Gastrocnemius medialis (tissue), 4 donors: ENCODE results near the gene GASK1A. TPM values are rescaled to one million over a fixed set of nuclear protein-coding genes. Genes with fewer than 3 reads are reported as not detected.

Source experiments
- ATAC-seq, 2 donors: fragments of 150-250 bp; one replicate each; pipeline ENCODE4 v1.9.1; 2016
- DNase-seq, 2 donors: peaks; one replicate each; pipeline ENCODE4 v3.0.0-alpha.2; 2019
- H3K27ac ChIP-seq, 4 donors: fragments of 200-600 bp; sonication (generic); 1 replicate in 1 of 4; 2 replicates in 3 of 4; pipeline ENCODE4 v1.5.1; 2016 to 2018; ENCODE audit warnings: mild to moderate bottlenecking in 2 of 4, moderate library complexity in 1 of 4
- H3K27me3 ChIP-seq, 3 donors: fragments of 200-600 bp; sonication (generic) in 2 of 3; 1 replicate in 1 of 3; 2 replicates in 2 of 3; pipeline versions ENCODE4 v1.5.1 to v1.6.0; 2016 to 2019; ENCODE audit warnings: mild to moderate bottlenecking in 1 of 3, moderate library complexity in 1 of 3
- H3K36me3 ChIP-seq, 2 donors: fragments of 200-600 bp; sonication (generic) in 1 of 2; one replicate each; pipeline ENCODE4 v1.5.1; 2017 to 2018
- H3K4me1 ChIP-seq, 2 donors: fragments of 200-600 bp; sonication (generic) in 1 of 2; one replicate each; pipeline ENCODE4 v1.5.1; 2016 to 2017; ENCODE audit warnings: mild to moderate bottlenecking in 2 of 2
- H3K4me3 ChIP-seq, 4 donors: fragments of 200-600 bp; sonication (generic) in 3 of 4; 1 replicate in 1 of 4; 2 replicates in 3 of 4; pipeline ENCODE4 v1.5.1; 2016 to 2019; ENCODE audit warnings: mild to moderate bottlenecking in 2 of 4
- H3K9me3 ChIP-seq, 3 donors: fragments of 200-600 bp; sonication (generic) in 2 of 3; 1 replicate in 1 of 3; 2 replicates in 2 of 3; pipeline ENCODE4 v1.5.1; 2016 to 2019
- POLR2A ChIP-seq, 2 donors: fragments of 450-650 bp; IDR thresholded peaks; one replicate each; pipeline ENCODE4 v1.6.1; 2017; ENCODE audit warnings: antibody characterized with exemption in 2 of 2, mild to moderate bottlenecking in 2 of 2, moderate library complexity in 2 of 2
- in situ Hi-C, 4 donors: fragments of 200-750 bp; cut with MboI; loops; one replicate each; pipeline versions ENCODE4 v1.15.0 to v1.8.0; 2017; ENCODE audit warnings: low sequenced_read_pairs in 4 of 4
- intact Hi-C: fragments of 100-400 bp; cut with DNase I; formaldehyde crosslinking; loops from one replicate; pipeline ENCODE4 v1.15.1; 2023; ENCODE audit warnings: low total_unique reads
- total RNA-seq, 4 donors: library from RNA; depleted of rRNA; stranded (reverse); fragments of >200 nt; gene quantifications; one replicate each; pipeline versions ENCODE4 v1.1.0 to v1.2.3, GENCODE V29; 2016
- TF ChIP-seq, protein P1 (sequence below), 5 experiments: fragments of 450-650 bp in 3 of 5; fragments of 200-600 bp in 2 of 5; sonication (generic) in 2 of 5; IDR thresholded peaks in 4 of 5; conservative IDR thresholded peaks in 1 of 5; 1 replicate in 4 of 5; 2 replicates in 1 of 5; pipeline ENCODE4 v1.5.1; 2016 to 2019; ENCODE audit warnings: antibody characterized with exemption in 5 of 5, mild to moderate bottlenecking in 3 of 5, moderate library complexity in 3 of 5

The GASK1A gene
- total RNA-seq, 4 donors from 2014 or later = 0.52 to 6.8 (median 0.87) TPM

DNA sequence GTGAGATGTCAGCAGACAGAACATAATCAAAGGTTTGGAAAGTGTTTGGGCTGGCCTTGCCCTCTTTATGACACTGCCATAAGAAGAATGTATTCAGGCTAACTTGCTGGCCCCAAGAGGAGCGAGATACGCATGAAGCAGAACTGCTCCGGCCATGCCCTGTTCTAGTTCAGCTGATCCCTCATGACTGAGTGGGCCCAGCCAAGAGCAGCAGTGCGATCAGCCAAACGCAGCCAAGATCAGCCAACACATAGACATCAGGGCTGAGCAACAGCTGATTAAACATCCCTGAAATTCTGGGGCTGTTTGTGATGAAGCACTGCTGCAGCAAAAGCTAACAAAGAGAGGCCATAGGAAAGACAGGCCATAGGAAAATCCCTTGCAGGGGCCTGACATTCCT, 102.7 kb downstream of the GASK1A start:
- DNase-seq (no peak), ATAC-seq (no peak)
- no peak overlapping the region for H3K4me3 ChIP-seq
- H3K36me3 ChIP-seq = peaks cover 0 to 29% of the 10 kb centered on the region in 2 donors
- in situ Hi-C loops (loop anchor here in 2 of 4 donors (10.0 to 25.0 kb wide), 2 partner anchors 117 to 119 kb away; no protein-coding TSS in a partner anchor), intact Hi-C loops (no loop called here)
- H3K4me1 ChIP-seq = no peaks in the 10 kb centered on the region
- TF ChIP-seq POLR2A (IDR thresholded peaks at IDR 0.05) = no peak
- no peak overlapping the region for H3K27ac ChIP-seq
- H3K27me3 ChIP-seq = no peaks in the 10 kb centered on the region
- no peaks in the 10 kb centered on the region for H3K9me3 ChIP-seq

DNA sequence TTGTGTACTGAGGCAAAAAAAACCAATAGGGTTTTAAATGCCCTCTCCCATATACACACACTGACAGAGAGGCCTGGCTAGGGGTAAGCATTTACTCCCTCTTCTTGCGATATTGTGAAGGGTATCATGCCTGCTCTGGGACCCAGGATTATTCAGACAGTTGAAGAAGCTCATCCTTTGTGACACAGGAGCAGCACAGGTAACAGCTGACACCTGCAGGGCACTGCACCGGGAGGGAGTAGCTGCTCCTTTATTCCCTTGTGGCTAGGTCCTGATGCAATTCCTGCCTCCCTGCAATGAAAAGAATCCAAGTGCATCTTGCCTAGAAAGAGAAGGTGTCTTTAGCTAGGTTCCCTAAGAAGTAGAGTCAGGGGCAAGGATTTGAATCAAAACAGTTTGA, 103.3 kb downstream of the GASK1A start:
- ATAC-seq = no peak
- Histone ChIP-seq H3K4me3 (no peak overlapping the region), H3K4me1 (no peaks in the 10 kb centered on the region), H3K27ac (no peak overlapping the region), H3K27me3 (no peaks in the 10 kb centered on the region), H3K36me3 (peaks cover 0 to 29% of the 10 kb centered on the region in 2 donors), H3K9me3 (no peaks in the 10 kb centered on the region)
- in situ Hi-C loops = loop anchor here in 2 of 4 donors (10.0 to 25.0 kb wide), 2 partner anchors 118 to 120 kb away; no protein-coding TSS in a partner anchor
- no peak for DNase-seq
- no peak for TF ChIP-seq POLR2A (IDR thresholded peaks at IDR 0.05)
- TF ChIP-seq, protein P1, sequence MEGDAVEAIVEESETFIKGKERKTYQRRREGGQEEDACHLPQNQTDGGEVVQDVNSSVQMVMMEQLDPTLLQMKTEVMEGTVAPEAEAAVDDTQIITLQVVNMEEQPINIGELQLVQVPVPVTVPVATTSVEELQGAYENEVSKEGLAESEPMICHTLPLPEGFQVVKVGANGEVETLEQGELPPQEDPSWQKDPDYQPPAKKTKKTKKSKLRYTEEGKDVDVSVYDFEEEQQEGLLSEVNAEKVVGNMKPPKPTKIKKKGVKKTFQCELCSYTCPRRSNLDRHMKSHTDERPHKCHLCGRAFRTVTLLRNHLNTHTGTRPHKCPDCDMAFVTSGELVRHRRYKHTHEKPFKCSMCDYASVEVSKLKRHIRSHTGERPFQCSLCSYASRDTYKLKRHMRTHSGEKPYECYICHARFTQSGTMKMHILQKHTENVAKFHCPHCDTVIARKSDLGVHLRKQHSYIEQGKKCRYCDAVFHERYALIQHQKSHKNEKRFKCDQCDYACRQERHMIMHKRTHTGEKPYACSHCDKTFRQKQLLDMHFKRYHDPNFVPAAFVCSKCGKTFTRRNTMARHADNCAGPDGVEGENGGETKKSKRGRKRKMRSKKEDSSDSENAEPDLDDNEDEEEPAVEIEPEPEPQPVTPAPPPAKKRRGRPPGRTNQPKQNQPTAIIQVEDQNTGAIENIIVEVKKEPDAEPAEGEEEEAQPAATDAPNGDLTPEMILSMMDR (IDR thresholded peaks at IDR 0.05 in 4 of 5, conservative IDR thresholded peaks at IDR 0.05 in 1 of 5) = no peak
- intact Hi-C loops = no loop called here

DNA sequence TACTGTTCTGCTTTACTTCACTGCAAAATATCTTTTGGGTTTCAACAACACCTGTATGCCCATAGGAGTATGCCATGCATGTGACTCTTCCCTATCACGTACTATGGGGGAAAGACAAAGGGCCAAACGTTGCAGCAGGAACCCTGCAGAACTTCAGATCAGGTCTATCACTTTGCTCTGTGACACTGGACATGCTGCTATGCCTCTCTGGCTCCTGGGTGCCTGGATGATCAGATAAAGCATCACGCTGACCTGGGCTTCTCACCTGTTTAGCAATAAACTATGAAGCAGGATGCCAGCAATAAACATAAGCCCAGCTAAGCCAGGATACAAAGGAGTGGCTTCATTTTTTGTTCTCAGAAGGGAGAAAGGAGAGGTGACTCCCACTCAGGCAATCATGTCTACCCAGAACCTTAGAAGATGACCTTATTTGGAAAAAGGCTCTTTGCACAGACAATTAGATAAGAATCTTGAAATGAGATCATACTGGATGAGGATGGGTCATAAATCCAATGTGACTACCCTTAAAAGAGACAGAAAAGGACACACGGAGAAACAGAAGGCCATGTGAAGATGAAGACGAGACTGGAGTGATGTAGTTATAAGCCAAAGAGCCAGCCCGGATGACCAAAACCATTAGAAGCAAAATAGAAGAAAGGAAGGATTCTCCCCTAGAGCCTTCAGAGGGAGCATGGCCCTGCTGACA, 107.5 kb downstream of the GASK1A start:
- no peaks in the 10 kb centered on the region for H3K36me3 ChIP-seq
- H3K27ac ChIP-seq = no peak overlapping the region
- in situ Hi-C loops (loop anchor here in 2 of 4 donors (10.0 to 25.0 kb wide), 2 partner anchors 122 to 124 kb away; no protein-coding TSS in a partner anchor), intact Hi-C loops (loop anchor here (5.0 kb wide), 1 partner anchor 124 kb away; no protein-coding TSS in a partner anchor)
- H3K9me3 ChIP-seq = no peaks in the 10 kb centered on the region
- no peak for ATAC-seq
- TF ChIP-seq, protein P1 (IDR thresholded peaks at IDR 0.05 in 4 of 5, conservative IDR thresholded peaks at IDR 0.05 in 1 of 5) = no peak
- no peak for TF ChIP-seq POLR2A (IDR thresholded peaks at IDR 0.05)
- peaks cover 10 to 14% of the 10 kb centered on the region in 2 donors for H3K4me1 ChIP-seq
- no peak for DNase-seq
- no peak overlapping the region for H3K4me3 ChIP-seq
- no peaks in the 10 kb centered on the region for H3K27me3 ChIP-seq

DNA sequence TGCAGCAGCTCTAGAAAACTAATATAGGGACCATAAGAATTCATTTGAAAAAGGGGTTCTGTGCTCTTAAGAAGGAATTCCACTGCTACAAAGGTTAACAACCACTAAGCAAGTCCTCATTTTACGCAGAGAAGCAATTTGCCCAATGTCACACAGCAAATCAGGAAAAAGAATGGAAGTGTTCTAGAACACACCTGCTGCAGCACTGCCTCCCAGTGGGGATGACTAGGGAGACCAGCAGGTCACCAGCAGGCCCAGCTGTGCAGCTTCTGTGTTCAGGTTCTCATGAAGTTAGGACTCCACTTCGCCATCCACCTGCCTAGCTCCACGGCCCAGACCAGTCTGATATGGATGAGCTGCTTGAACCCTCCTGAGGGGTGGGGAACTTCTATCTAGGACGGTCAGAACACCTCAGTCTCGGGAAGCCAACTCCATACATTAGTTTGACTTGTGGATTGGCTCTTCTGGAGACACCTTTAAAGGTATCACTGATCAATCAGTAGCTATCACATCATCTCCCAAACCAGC, 108.2 kb downstream of the GASK1A start:
- DNase-seq (no peak), ATAC-seq (no peak)
- in situ Hi-C loops (loop anchor here in 2 of 4 donors (10.0 to 25.0 kb wide), 2 partner anchors 123 to 125 kb away; no protein-coding TSS in a partner anchor), intact Hi-C loops (loop anchor here (5.0 kb wide), 1 partner anchor 125 kb away; no protein-coding TSS in a partner anchor)
- no peak for TF ChIP-seq POLR2A (IDR thresholded peaks at IDR 0.05)
- TF ChIP-seq, protein P1 (IDR thresholded peaks at IDR 0.05 in 4 of 5, conservative IDR thresholded peaks at IDR 0.05 in 1 of 5) = no peak
- Histone ChIP-seq H3K36me3 (no peaks in the 10 kb centered on the region), H3K9me3 (no peaks in the 10 kb centered on the region), H3K27ac (no peak overlapping the region), H3K27me3 (no peaks in the 10 kb centered on the region), H3K4me3 (no peak overlapping the region), H3K4me1 (peaks cover 12 to 17% of the 10 kb centered on the region in 2 donors)

GRCh38 chr3:43089081-43089480, 110.0 kb downstream of the GASK1A start:
- intact Hi-C loops (loop anchor here (5.0 kb wide), 1 partner anchor 127 kb away; no protein-coding TSS in a partner anchor), in situ Hi-C loops (loop anchor here in 2 of 4 donors (10.0 to 25.0 kb wide), 2 partner anchors 124 to 127 kb away; no protein-coding TSS in a partner anchor)
- no peak overlapping the region for H3K4me3 ChIP-seq

More at GRCh38 chr3:43089081-43089480, 110.0 kb downstream of the GASK1A start:
- Histone ChIP-seq H3K9me3 (no peaks in the 10 kb centered on the region), H3K27ac (no peak overlapping the region), H3K4me1 (peaks cover 22 to 26% of the 10 kb centered on the region in 2 donors), H3K36me3 (no peaks in the 10 kb centered on the region), H3K27me3 (no peaks in the 10 kb centered on the region)
- no peak for ATAC-seq
- no peak for TF ChIP-seq POLR2A (IDR thresholded peaks at IDR 0.05)
- TF ChIP-seq, protein P1 (IDR thresholded peaks at IDR 0.05 in 4 of 5, conservative IDR thresholded peaks at IDR 0.05 in 1 of 5) = no peak
- no peak for DNase-seq
